Small intestine (tissue), 7 donors: ENCODE data around the gene MYO3B. TPM values are rescaled to one million over a fixed set of nuclear protein-coding genes. Genes with fewer than 3 reads are reported as not detected.
A peak's percentile ranks its signal among the peaks of the same experiment; 100 is the strongest.
"Not testable (repeated sequence)": the region's sequence is repeated elsewhere in the genome, so short reads cannot be mapped to it uniquely, and the experiment has no call there.

Experiments
- DNase-seq, 2 donors: peaks; one replicate each; pipeline versions ENCODE4 v3.0.0 to v3.0.0-alpha.2; 2013
- FAIRE-seq: peaks from 2 replicates; lab custom pipeline; 2012; peaks lifted over from hg19 to GRCh38; lab: Jason Lieb, UNC
- H3K27ac ChIP-seq, 3 donors: one replicate each; pipeline ENCODE4 v1.5.1; 2013; ENCODE audit warnings: low read length in 2 of 3, mild to moderate bottlenecking in 2 of 3, control low read depth in 1 of 3, inconsistent platforms in 1 of 3, low read depth in 1 of 3, moderate library complexity in 1 of 3
- H3K27me3 ChIP-seq, 3 donors: one replicate each; pipeline ENCODE4 v1.6.1; 2013; ENCODE audit warnings: low read length in 3 of 3, inconsistent platforms in 1 of 3; ENCODE audit not compliant: control insufficient read depth in 3 of 3, insufficient read depth in 3 of 3
- H3K36me3 ChIP-seq, 3 donors: one replicate each; pipeline ENCODE4 v1.6.1; 2013; ENCODE audit warnings: low read length in 3 of 3, inconsistent platforms in 1 of 3, low read depth in 1 of 3, mild to moderate bottlenecking in 1 of 3, moderate library complexity in 1 of 3; ENCODE audit not compliant: control insufficient read depth in 3 of 3, insufficient read depth in 2 of 3
- H3K4me1 ChIP-seq, 3 donors: one replicate each; pipeline ENCODE4 v1.6.1; 2013; ENCODE audit warnings: low read length in 2 of 3, inconsistent platforms in 1 of 3, low read depth in 1 of 3, mild to moderate bottlenecking in 1 of 3, moderate library complexity in 1 of 3; ENCODE audit not compliant: control insufficient read depth in 3 of 3, insufficient read depth in 2 of 3
- H3K4me3 ChIP-seq, 3 donors: one replicate each; pipeline ENCODE4 v1.5.1; 2013; ENCODE audit warnings: low read length in 3 of 3, control low read depth in 1 of 3, inconsistent platforms in 1 of 3, low read depth in 1 of 3, mild to moderate bottlenecking in 1 of 3, moderate library complexity in 1 of 3
- H3K9me3 ChIP-seq, 2 donors: one replicate each; pipeline ENCODE4 v1.6.1; 2013; ENCODE audit warnings: low read depth in 1 of 2, low read length in 1 of 2; ENCODE audit not compliant: control insufficient read depth in 2 of 2, insufficient read depth in 1 of 2
- WGBS, 3 donors: extraction: QIAGEN DNeasy Blood & Tissue Kit; methylation state at CpG; one replicate each; pipeline ENCODE4 v1.1.7; 2013; 5-methylcytosine and 5-hydroxymethylcytosine counted together
- polyA plus RNA-seq, 4 donors: library from polyadenylated mRNA; stranded (reverse) in 3 of 4; unstranded in 1 of 4; fragments of 200-250 nt in 3 of 4; fragments of 120-200 nt in 1 of 4; gene quantifications; one replicate each; pipeline versions ENCODE4 v1.2.1 to v1.2.3, GENCODE V29; 2013
- donor health status: healthy with polysubstance abuse.
- donor health status: control.
- donor health status: control.
- donor health status: Bipolar disorder and iron deficiency.
- donor health status: healthy.

MYO3B gene
- polyA plus RNA-seq, 4 donors: 0.03 to 0.81 TPM; not detected in 2

DNA sequence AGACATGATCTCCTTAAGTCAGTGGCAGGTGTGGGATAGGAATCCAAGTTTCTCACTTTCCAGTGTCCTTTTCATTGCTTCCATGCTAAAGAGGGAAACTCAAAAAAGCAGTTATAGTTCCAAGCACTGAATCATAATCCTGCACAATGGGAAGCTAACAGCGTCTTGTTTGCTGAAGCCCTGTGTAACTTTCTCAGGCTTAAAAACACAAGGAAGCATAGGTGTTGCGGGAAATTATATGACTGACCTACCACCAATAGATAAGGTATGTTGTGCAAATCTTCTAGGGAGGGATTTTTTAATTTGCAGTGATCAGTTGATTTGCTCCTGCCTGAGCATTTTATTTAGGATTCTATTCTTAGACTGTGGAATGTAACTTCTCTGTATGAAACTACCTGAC lies 250.9 kb downstream of the MYO3B start:
- Histone ChIP-seq H3K4me1 (no peaks in the 10 kb centered on the region), H3K4me3 (no peak overlapping the region), H3K9me3 (no peaks in the 10 kb centered on the region), H3K27me3 (no peaks in the 10 kb centered on the region), H3K36me3 (no peaks in the 10 kb centered on the region), H3K27ac (no peak overlapping the region)
- DNase-seq (no peak), FAIRE-seq (no peak)
- 70 to 93% (median 91%) methylated on average over 2 of the region's 2 CpGs for WGBS, 3 donors

- Histone ChIP-seq H3K36me3 (no peaks in the 10 kb centered on the region), H3K27ac (no peak overlapping the region), H3K27me3 (no peaks in the 10 kb centered on the region), H3K4me3 (no peak overlapping the region), H3K9me3 (no peaks in the 10 kb centered on the region), H3K4me1 (peaks cover 2 to 14% (median 6%) of the 10 kb centered on the region in 3 donors)
- DNase-seq (no peak), FAIRE-seq (no peak)
- 95 to 97% (median 97%) methylated on average over 4 of the region's 4 CpGs for WGBS, 3 donors
Measured at GRCh38 chr2:170432823-170433222, 254.9 kb downstream of the MYO3B start.

- Histone ChIP-seq H3K27ac (no peak overlapping the region), H3K4me1 (peaks cover 2 to 14% (median 6%) of the 10 kb centered on the region in 3 donors), H3K9me3 (no peaks in the 10 kb centered on the region), H3K4me3 (no peak overlapping the region), H3K36me3 (no peaks in the 10 kb centered on the region), H3K27me3 (no peaks in the 10 kb centered on the region)
- WGBS, 3 donors: 70 to 90% (median 89%) methylated on average over 2 of the region's 2 CpGs
- DNase-seq (no peak), FAIRE-seq (no peak)
Measured at GRCh38 chr2:170433448-170433847, 255.5 kb downstream of the MYO3B start.

- 67 to 84% (median 79%) methylated on average over 5 of the region's 5 CpGs for WGBS, 3 donors
- H3K27ac ChIP-seq, H3K27me3 ChIP-seq, DNase-seq, H3K9me3 ChIP-seq, FAIRE-seq, H3K4me3 ChIP-seq, H3K36me3 ChIP-seq: not testable (repeated sequence)
- peaks cover 2 to 14% (median 6%) of the 10 kb centered on the region in 3 donors for H3K4me1 ChIP-seq
Measured at GRCh38 chr2:170434396-170434795, 256.4 kb downstream of the MYO3B start.

GRCh38 chr2:170434900-170435621 lies 257.1 kb downstream of the MYO3B start:
- FAIRE-seq (no peak), DNase-seq (peak; percentile 50 to 74)
- WGBS, 3 donors: 42 to 57% (median 45%) methylated on average over 6 of the region's 6 CpGs
- H3K36me3 ChIP-seq: no peaks in the 10 kb centered on the region
- H3K27ac ChIP-seq: peak overlapping the region in 1 of 3 donors; percentile 36
- H3K4me1 ChIP-seq: peaks cover 2 to 14% (median 6%) of the 10 kb centered on the region in 3 donors
- no peaks in the 10 kb centered on the region for H3K9me3 ChIP-seq
- H3K27me3 ChIP-seq: no peaks in the 10 kb centered on the region
- H3K4me3 ChIP-seq: no peak overlapping the region

DNA sequence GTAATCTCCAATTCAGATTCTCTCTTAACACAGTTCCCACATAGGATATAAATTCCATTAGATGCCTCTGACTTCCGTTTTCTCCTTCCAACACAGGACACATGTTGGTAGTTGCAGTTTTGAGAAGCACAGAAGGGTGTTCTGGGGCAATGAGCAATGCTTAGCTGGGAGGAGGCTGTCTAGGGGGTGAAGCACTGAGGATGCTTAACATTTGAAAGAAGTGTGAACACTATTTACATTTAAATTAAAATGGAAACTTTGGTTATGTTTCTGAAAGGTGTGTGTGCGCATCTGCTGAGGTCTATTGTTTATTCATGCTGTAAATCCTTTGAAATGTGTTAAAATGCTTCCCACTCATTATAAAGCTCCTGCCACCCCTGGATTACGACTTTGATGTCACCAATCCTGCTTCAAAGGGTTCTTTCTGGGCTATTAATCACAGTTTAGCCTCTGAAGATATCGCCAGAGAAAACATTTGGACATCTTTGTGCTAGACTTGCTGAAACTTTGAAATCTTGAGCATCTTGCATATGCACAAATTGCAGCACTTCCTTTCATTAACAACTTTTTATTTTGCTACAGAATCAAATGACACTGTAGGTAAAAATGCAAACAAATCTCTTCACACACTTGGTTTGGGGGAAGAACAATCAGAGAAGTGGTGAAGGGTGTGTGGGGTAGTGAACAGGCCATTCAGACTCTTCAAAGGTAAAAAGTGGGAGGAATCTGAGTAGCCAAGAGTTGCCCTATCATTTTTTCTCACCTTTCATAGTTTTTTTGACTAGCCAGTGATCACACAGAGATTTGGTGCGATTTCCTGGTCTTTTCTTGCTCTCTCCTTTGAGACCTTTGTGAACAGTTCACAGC lies 258.4 kb downstream of the MYO3B start:
- peaks cover 2 to 14% (median 6%) of the 10 kb centered on the region in 3 donors for H3K4me1 ChIP-seq
- FAIRE-seq: no peak
- H3K36me3 ChIP-seq: no peaks in the 10 kb centered on the region
- no peaks in the 10 kb centered on the region for H3K27me3 ChIP-seq
- 60 to 61% (median 60%) methylated on average over 5 of the region's 5 CpGs for WGBS, 3 donors
- H3K4me3 ChIP-seq: no peak overlapping the region
- no peaks in the 10 kb centered on the region for H3K9me3 ChIP-seq
- no peak for DNase-seq
- peak overlapping the region in 1 of 3 donors; percentile 20 for H3K27ac ChIP-seq

DNA sequence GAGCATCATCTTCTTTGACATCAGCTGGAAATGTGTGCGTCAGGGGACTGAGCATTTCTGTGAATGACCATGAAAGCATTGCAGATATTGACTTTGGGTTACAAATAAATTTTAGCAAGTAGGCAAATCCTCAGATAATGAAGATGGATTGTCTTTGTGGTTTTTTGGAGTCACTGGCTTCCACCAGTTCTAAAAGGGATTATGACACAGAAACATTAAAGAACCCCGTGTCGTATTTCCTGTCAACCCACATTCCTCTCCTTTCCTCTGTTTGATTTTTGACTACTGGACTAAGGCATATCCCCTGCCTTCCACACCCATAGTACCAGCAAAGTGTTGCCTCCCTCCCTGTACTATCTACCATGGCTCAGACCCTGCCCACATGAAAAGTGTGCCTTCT lies 268.1 kb downstream of the MYO3B start:
- no peaks in the 10 kb centered on the region for H3K27me3 ChIP-seq
- peaks cover 0 to 11% (median 0%) of the 10 kb centered on the region in 3 donors for H3K4me1 ChIP-seq
- no peak overlapping the region for H3K27ac ChIP-seq
- no peaks in the 10 kb centered on the region for H3K36me3 ChIP-seq
- WGBS, 3 donors: 69 to 84% (median 77%) methylated on average over 3 of the region's 3 CpGs
- no peak overlapping the region for H3K4me3 ChIP-seq
- no peak for DNase-seq
- FAIRE-seq: no peak
- H3K9me3 ChIP-seq: no peaks in the 10 kb centered on the region

DNA sequence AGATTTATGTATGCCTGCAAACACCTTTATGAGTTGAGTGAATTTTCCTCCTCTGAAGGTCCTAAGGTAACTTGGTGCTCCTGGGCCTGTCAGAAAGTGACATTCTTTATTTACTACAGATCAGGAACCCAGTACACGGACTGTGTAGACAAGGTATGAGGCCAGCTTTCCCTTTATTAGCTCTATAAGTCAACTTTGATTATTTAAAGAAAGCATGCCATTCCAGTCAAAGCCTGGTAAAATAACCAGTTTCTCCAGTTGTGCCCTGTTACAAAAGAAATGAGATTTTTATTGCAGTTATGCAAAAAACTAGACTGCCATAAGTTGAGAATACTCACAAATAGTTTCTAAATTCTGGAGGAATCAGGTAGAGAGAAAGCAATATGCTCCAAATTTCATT lies 271.1 kb downstream of the MYO3B start:
- 77 to 92% (median 89%) methylated on average over 1 of the region's 1 CpG for WGBS, 3 donors
- FAIRE-seq: no peak

More for the DNA sequence above, 271.1 kb downstream of the MYO3B start:
- no peak for DNase-seq
- no peaks in the 10 kb centered on the region for H3K36me3 ChIP-seq
- H3K27ac ChIP-seq: no peak overlapping the region
- peaks cover 0 to 2% (median 0%) of the 10 kb centered on the region in 3 donors for H3K27me3 ChIP-seq
- H3K4me1 ChIP-seq: peaks cover 0 to 4% (median 0%) of the 10 kb centered on the region in 3 donors
- no peak overlapping the region for H3K4me3 ChIP-seq
- peaks cover 0 to 4% of the 10 kb centered on the region in 2 donors for H3K9me3 ChIP-seq
